NCI-H1417 (cell line): ENCODE results near the gene EPHB1.
"Not testable (repeated sequence)": the region's sequence is repeated elsewhere in the genome, so short reads cannot be mapped to it uniquely, and the experiment has no call there.

ENCODE experiments used
- DNase-seq, 3 experiments: peaks; one replicate each; lab custom pipeline; 2025; lab: John Stamatoyannopoulos, UW

EPHB1 gene

GRCh38 chr3:135213822-135214221, 418.8 kb downstream of the EPHB1 start:
- no peak for DNase-seq

DNA sequence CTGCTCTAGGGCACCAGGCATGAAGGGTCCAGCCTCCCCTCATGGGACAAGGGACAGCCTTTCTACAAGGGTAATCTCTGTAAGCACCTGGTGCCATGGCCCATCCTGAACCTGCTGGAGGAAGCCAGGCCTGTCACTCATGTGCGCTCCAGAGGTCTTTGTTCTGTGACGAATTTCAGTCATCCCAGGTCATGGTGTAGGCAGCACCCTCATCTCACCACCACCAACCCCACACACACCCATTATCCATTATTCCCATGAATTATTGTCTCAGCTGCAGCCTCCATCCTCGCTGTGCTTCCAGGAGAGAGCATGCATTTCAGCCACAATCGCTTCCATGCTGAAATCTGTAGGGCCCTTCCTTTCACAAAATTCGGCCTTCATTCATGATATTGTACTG, 419.3 kb downstream of the EPHB1 start:
- no peak for DNase-seq

GRCh38 chr3:135215516-135215915, 420.5 kb downstream of the EPHB1 start:
- no peak for DNase-seq

GRCh38 chr3:135216659-135217058, 421.6 kb downstream of the EPHB1 start:
- no peak for DNase-seq

- no peak for DNase-seq
Observed at GRCh38 chr3:135217730-135218129, 422.7 kb downstream of the EPHB1 start.

DNA sequence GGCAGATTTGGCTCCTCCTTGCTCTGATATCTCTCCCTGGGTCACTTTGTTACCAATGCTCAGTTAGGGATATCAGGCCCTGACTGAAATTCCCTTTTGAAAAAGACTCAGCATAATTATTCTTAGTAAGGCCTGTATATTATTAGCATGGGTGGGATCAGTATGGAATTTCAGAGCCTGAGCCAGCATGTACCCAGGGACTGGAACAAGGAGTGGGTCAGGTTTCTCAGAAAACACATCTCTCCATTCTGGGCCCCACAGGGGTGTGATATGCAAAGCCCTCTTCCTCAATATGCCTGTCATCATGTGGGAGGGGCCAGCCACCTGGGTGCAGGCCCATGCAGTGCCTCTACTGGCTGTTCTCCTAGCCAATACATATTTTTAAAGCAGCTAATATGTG, 423.2 kb downstream of the EPHB1 start:
- DNase-seq, result no peak

GRCh38 chr3:135218782-135219181, 423.7 kb downstream of the EPHB1 start:
- no peak for DNase-seq

DNA sequence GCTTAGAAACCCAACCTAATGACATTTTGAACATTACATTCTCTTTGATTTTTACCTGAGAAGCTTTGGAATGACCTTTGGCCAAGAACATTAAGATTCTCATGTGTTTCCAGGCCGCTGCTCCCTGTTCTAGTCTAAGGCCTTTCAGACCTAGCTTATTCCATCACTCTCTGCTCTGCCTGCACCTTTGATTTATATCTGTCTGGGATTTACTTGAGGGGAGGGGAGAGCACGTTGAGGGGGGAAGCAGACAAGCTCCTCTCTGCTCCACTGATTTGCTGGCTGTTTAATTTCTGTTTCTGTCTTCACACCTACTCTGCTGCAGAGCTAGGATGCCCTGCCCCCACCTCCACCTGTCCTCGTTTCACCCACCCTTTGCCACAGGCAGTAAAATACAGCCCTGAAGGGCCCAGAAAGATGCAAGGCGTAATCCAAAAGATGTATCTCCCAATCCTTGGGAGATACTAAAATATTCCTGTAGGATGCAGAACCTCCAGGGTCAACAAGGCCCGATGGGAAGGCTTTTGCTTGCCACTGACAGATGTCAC, 429.8 kb downstream of the EPHB1 start:
- DNase-seq, result peak; percentile 6 to 67 (median 36)

GRCh38 chr3:135226057-135226456, 431.0 kb downstream of the EPHB1 start:
- no peak for DNase-seq

- peak in 1 of 3 experiments; percentile 45 for DNase-seq
Observed at GRCh38 chr3:135228201-135228600, 433.1 kb downstream of the EPHB1 start.

- peak; percentile 39 to 99 (median 94) for DNase-seq
Observed at GRCh38 chr3:135229018-135229495, 434.0 kb downstream of the EPHB1 start.

- peak; percentile 20 to 70 (median 41) for DNase-seq
Observed at GRCh38 chr3:135231737-135232136, 436.7 kb downstream of the EPHB1 start.

GRCh38 chr3:135232226-135232625, 437.2 kb downstream of the EPHB1 start:
- DNase-seq, result no peak

GRCh38 chr3:135233476-135233875, 438.4 kb downstream of the EPHB1 start:
- not testable (repeated sequence) for DNase-seq

GRCh38 chr3:135235541-135235940, 440.5 kb downstream of the EPHB1 start:
- no peak for DNase-seq

DNA sequence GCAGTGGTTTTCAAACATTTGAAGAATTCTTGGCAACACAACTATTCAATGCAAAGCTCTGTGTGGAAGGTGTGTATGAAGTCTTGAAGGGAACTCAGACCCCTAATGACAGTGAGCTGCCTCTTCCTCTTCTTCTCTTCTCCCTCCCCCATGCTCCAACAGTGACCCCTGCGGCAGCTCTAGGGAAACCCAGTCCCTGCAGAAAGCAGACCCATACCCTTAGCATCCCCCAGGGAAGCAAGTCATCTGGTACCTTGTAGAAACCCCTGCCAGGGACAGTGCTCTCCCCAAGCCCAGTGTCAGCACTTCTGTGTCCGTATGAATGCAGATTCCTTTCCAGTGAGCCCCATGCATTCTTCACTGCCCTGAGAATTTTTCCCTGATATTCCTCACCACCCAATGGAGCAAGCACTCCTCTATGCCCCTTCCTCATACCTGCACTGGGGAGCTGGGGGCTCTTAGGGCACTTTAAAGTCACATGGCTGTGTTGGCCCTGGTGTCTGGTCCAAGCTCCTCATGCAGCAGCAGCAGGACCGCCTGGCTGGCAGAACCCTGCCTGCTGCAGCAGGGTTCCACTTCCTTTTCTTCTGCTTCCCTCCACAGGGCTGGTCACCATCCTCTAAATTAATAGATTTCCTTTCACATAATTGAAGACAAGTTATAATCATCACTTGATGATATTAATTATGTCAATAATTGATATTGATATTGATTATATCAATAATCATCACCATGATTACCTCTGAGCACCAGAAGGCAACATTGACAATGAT, 442.5 kb downstream of the EPHB1 start:
- peak in 1 of 3 experiments; percentile 47 for DNase-seq

DNA sequence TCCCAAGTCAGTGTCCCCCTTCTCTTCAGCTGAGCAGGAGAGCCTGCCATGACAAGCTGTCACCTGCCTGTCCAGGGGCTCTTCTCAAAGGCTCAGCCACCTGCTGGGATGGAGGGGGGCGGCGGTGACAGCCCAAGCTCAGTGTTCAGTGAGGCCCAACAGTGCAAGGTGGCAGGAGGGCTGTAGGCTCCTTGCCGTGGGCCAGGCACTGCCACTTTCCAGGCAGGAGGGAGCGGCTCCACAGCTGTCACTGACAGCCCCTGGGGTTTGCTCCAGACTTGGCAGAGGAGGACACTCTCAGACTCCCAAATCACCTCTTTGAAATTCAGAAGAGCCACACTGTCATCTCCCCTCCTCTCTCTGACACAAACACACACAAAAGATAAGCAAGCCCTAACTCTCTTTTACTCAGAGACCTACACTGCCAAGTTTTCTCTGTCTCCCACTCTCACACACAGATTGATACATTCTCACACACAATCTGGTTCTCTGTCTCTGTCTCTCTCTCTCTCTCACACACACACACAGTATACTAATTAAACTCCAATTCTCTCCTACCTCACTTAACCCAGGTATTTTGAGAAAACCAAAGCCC, 443.3 kb downstream of the EPHB1 start:
- peak; percentile 54 to 82 (median 60) for DNase-seq

GRCh38 chr3:135238871-135239614, 444.0 kb downstream of the EPHB1 start:
- DNase-seq, result peak in 2 of 3 experiments; percentile 22 to 59

GRCh38 chr3:135239615-135239884, 444.5 kb downstream of the EPHB1 start:
- DNase-seq, result no peak

DNA sequence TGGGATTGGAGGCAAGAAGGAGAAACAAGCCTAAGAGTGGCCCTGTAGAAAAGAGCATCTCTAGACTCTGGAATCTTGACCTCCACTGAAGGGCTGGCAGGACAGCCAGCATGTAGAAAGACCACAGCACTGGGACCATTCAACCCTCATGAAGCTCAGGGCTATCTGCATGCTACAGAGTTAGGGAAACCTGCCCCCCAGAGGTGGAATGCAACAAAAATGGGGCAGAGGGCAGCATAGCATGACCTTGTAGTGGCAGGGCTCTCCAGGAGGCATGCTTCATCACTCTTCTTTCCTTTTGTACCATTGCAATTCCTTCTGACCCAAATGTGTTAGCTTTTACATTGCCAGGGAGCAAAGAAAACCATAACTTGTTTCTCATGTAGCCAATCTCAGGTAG, 445.4 kb downstream of the EPHB1 start:
- DNase-seq, result no peak

GRCh38 chr3:135242285-135242684, 447.2 kb downstream of the EPHB1 start:
- DNase-seq, result no peak

DNA sequence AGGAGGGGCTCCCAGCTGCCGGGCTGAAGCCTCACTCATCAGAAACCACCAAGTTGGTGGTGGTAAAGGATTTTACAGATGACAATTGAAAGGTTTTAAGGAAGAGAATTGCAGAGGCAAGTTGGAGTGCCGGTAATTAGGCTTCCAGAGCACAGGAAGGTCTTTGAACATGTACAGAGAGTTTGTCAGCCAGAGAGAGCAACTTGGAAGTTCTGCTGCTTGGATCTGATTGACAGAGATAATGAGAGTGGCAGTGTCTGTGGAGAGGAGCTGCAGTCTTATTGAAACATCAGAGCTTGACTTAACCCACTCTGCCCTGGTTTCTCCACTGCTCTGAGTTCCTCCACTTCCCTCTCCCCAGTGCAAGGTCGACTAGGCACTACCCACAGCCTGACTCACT, 448.6 kb downstream of the EPHB1 start:
- DNase-seq, result peak in 1 of 3 experiments; percentile 69

DNA sequence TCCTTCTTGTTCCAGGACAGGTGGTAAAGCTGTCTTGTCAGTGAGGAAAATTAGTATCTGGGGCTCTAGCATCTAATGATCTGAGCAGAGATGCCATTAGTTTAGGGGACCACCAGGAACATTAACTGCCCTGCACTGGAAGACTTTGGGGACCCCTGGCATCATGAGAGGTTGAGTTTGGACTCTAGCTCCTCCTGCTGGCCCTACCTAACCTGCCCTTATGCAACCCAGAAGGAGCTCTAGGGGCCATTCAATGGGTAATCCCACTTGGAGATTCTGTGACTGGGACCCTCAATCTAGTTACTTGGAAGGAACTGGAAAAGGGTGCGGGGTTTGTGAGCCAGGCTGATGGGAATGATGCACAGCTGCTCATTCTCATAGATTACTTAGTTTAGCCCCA, 451.0 kb downstream of the EPHB1 start:
- no peak for DNase-seq
